Astrocyte of the spinal cord (primary cell): ENCODE data around the gene NECAB3.

ENCODE experiments used
- DNase-seq: peaks from one replicate; pipeline ENCODE4 v3.0.0; 2011; ENCODE audit warnings: low read depth, low spot score
- H3K4me3 ChIP-seq: 2 replicates; pipeline ENCODE4 v1.5.1; 2011; ENCODE audit warnings: low read depth, mild to moderate bottlenecking, low read length, moderate library complexity
- CTCF ChIP-seq: IDR thresholded peaks from 2 replicates; pipeline ENCODE4 v1.5.1; 2012; ENCODE audit warnings: low read depth, mild to moderate bottlenecking, low read length, inconsistent platforms
- in situ Hi-C: cut with HindIII; loops from 2 replicates; pipeline ENCODE4 v1.10.0; 2017; ENCODE audit warnings: low sequenced_read_pairs

NECAB3 gene

DNA sequence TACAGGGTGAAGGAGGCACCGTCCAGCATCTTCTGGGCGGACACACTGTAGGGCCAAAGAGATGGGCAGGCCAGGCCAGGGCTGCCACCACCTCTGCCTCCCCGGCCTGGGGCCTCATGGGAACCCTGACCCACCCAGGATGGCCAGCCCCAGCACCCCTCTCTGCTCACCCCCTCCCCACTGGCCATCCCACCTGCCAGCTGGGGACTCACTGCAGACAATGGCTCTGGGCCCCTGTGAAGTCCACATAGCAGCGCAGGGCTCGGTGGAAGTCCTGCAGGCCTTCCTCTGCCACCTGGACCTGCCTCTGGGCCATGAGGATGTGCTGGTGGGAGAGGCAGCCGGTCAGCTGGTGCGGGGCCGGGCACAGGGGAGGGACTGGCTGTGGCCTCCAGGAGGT, 15.7 kb downstream of the NECAB3 start:
- no peak overlapping the region for H3K4me3 ChIP-seq
- in situ Hi-C loops = no loop called here
- no peak for DNase-seq
- TF ChIP-seq CTCF = no peak

DNA sequence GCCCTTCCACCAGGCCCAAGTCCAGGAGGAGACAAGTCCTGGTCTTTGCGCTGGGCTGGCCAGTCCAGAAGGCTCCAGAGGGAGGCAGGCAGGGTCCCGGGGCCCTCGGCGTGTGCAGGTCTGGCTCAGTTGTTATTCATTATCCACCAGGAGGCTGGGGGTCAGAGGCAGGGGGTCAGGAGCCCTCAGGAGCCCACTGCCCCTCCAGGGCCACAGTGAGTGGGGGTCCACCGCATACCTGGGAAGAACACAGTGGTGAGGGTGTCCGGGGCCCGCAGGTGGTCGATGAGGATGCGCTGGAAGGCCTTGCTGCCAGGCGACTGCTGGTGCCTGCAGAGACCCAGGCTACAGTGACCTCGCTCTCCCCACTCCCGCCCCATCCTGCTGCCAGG, 16.5 kb downstream of the NECAB3 start:
- in situ Hi-C loops = no loop called here
- H3K4me3 ChIP-seq = no peak overlapping the region
- no peak for TF ChIP-seq CTCF
- no peak for DNase-seq

GRCh38 chr20:33656783-33657703, 17.2 kb downstream of the NECAB3 start:
- in situ Hi-C loops = no loop called here
- no peak for DNase-seq
- TF ChIP-seq CTCF = no peak
- H3K4me3 ChIP-seq = no peak overlapping the region

- no peak for TF ChIP-seq CTCF
- no peak overlapping the region for H3K4me3 ChIP-seq
- in situ Hi-C loops = no loop called here
- no peak for DNase-seq
These were observed 18.0 kb downstream of the NECAB3 start for GRCh38 chr20:33656010-33656782.

GRCh38 chr20:33655164-33655563, 19.1 kb downstream of the NECAB3 start:
- in situ Hi-C loops = no loop called here
- no peak overlapping the region for H3K4me3 ChIP-seq
- DNase-seq = no peak
- TF ChIP-seq CTCF = no peak

GRCh38 chr20:33654680-33655161, 19.5 kb downstream of the NECAB3 start:
- TF ChIP-seq CTCF = no peak
- in situ Hi-C loops = no loop called here
- DNase-seq = no peak
- H3K4me3 ChIP-seq = no peak overlapping the region
